ENCODE results near the gene SMIM14.

The SMIM14 gene

GRCh38 chr4:39565878-39566600, 72.6 kb downstream of the SMIM14 start:
- TF ChIP-seq CTCF (IDR thresholded peaks at IDR 0.05; ENCODE audit: insufficient read depth, missing control alignments) = no peak
- FAIRE-seq (no peak), DNase-seq (ENCODE audit: insufficient read length, low spot score) (no peak)

GRCh38 chr4:39563346-39563847, 75.3 kb downstream of the SMIM14 start:
- DNase-seq (ENCODE audit: insufficient read length, low spot score) (no peak), FAIRE-seq (no peak)
- TF ChIP-seq CTCF (IDR thresholded peaks at IDR 0.05; ENCODE audit: insufficient read depth, missing control alignments) = no peak

- FAIRE-seq = no peak
- no peak for TF ChIP-seq CTCF (IDR thresholded peaks at IDR 0.05; ENCODE audit: insufficient read depth, missing control alignments)
- no peak for DNase-seq (ENCODE audit: insufficient read length, low spot score)
Observed at GRCh38 chr4:39562792-39563191, 75.9 kb downstream of the SMIM14 start.

- DNase-seq (ENCODE audit: insufficient read length, low spot score) (no peak), FAIRE-seq (no peak)
- no peak for TF ChIP-seq CTCF (IDR thresholded peaks at IDR 0.05; ENCODE audit: insufficient read depth, missing control alignments)
Observed at GRCh38 chr4:39559626-39560025, 79.0 kb downstream of the SMIM14 start.

- DNase-seq (ENCODE audit: insufficient read length, low spot score) (no peak), FAIRE-seq (no peak)
- TF ChIP-seq CTCF (IDR thresholded peaks at IDR 0.05; ENCODE audit: insufficient read depth, missing control alignments) = no peak
Observed at GRCh38 chr4:39555472-39555871, 83.2 kb downstream of the SMIM14 start.

GRCh38 chr4:39548425-39549067, 90.1 kb downstream of the SMIM14 start:
- FAIRE-seq (no peak), DNase-seq (ENCODE audit: insufficient read length, low spot score) (no peak)
- no peak for TF ChIP-seq CTCF (IDR thresholded peaks at IDR 0.05; ENCODE audit: insufficient read depth, missing control alignments)

All from D721Med (cell line).